DMS114 treated with DMSO at 0.1 percent for 48 hours (cell line): ENCODE results near the gene TBC1D22A.

Source experiments
- DNase-seq: peaks from one replicate; lab custom pipeline; 2025; ENCODE audit not compliant: unreplicated experiment; lab: John Stamatoyannopoulos, UW

The TBC1D22A gene

GRCh38 chr22:47006433-47006832, 244.0 kb downstream of the TBC1D22A start:
- DNase-seq: no peak

GRCh38 chr22:47006869-47007268, 244.4 kb downstream of the TBC1D22A start:
- no peak for DNase-seq

- no peak for DNase-seq
These were observed 245.0 kb downstream of the TBC1D22A start for GRCh38 chr22:47007496-47007895.

GRCh38 chr22:47008208-47008885, 245.9 kb downstream of the TBC1D22A start:
- no peak for DNase-seq

- DNase-seq: no peak
These were observed 247.1 kb downstream of the TBC1D22A start for GRCh38 chr22:47009304-47010101.

- no peak for DNase-seq
These were observed 247.8 kb downstream of the TBC1D22A start for GRCh38 chr22:47010211-47010610.

GRCh38 chr22:47011131-47011858, 248.8 kb downstream of the TBC1D22A start:
- no peak for DNase-seq

- DNase-seq: no peak
These were observed 249.4 kb downstream of the TBC1D22A start for GRCh38 chr22:47011859-47012258.

- no peak for DNase-seq
These were observed 250.3 kb downstream of the TBC1D22A start for GRCh38 chr22:47012589-47013370.

- no peak for DNase-seq
These were observed 251.6 kb downstream of the TBC1D22A start for GRCh38 chr22:47013861-47014635.

GRCh38 chr22:47014636-47015345, 252.3 kb downstream of the TBC1D22A start:
- DNase-seq: no peak

GRCh38 chr22:47015589-47016178, 253.2 kb downstream of the TBC1D22A start:
- DNase-seq: no peak

GRCh38 chr22:47016631-47017030, 254.2 kb downstream of the TBC1D22A start:
- no peak for DNase-seq

- DNase-seq: no peak
These were observed 254.8 kb downstream of the TBC1D22A start for GRCh38 chr22:47017245-47017644.

- no peak for DNase-seq
These were observed 255.8 kb downstream of the TBC1D22A start for GRCh38 chr22:47018010-47018910.

- DNase-seq: no peak
These were observed 256.8 kb downstream of the TBC1D22A start for GRCh38 chr22:47019012-47019790.

GRCh38 chr22:47020166-47020565, 257.7 kb downstream of the TBC1D22A start:
- no peak for DNase-seq
